Activated CD8-positive, alpha-beta T cell treated with anti-CD3 and anti-CD28 coated beads for 36 hours (primary cell): Measurements from ENCODE around the gene MORC1. TPM values are rescaled to one million over a fixed set of nuclear protein-coding genes. Genes with fewer than 3 reads are reported as not detected.

Experiments
- ATAC-seq: fragments of 200-7000 bp; cut with Tn5 transposase; one replicate; pipeline ENCODE4 v1.10.0; 2021; ENCODE audit warnings: mild to moderate bottlenecking, moderate library complexity
- CTCF ChIA-PET: fragments of 350-600 bp; sonication (Branson Sonifier 250); formaldehyde crosslinking; loops from one replicate; lab custom pipeline; 2021; ENCODE audit warnings: antibody characterized with exemption; lab: Charles Lee
- POLR2A ChIA-PET: fragments of 350-600 bp; sonication (Branson Sonifier 250); formaldehyde crosslinking; loops from one replicate; lab custom pipeline; 2021; ENCODE audit warnings: antibody characterized with exemption; lab: Charles Lee
- DNase-seq: peaks from one replicate; pipeline ENCODE4 v3.0.0-alpha.2; 2020
- H3K27ac Mint-ChIP-seq: one replicate; pipeline ENCODE4 v1.8.0; 2021; ENCODE audit warnings: mild to moderate bottlenecking, mixed read lengths
- H3K27me3 Mint-ChIP-seq: one replicate; pipeline ENCODE4 v1.8.0; 2021; ENCODE audit warnings: mixed read lengths
- H3K36me3 Mint-ChIP-seq: one replicate; pipeline ENCODE4 v1.8.0; 2021; ENCODE audit warnings: low read depth, mixed read lengths
- H3K4me1 Mint-ChIP-seq: one replicate; pipeline ENCODE4 v1.8.0; 2021; ENCODE audit warnings: low read depth, mixed read lengths
- H3K4me3 Mint-ChIP-seq: one replicate; pipeline ENCODE4 v1.8.0; 2021; ENCODE audit warnings: mild to moderate bottlenecking, moderate library complexity, mixed read lengths
- H3K9me3 Mint-ChIP-seq: one replicate; pipeline ENCODE4 v1.8.0; 2021; ENCODE audit warnings: mixed read lengths
- CTCF ChIP-seq: fragments of 200-600 bp; IDR thresholded peaks from one replicate; pipeline ENCODE4 v1.8.0; 2022; ENCODE audit warnings: antibody characterized with exemption, mild to moderate bottlenecking
- intact Hi-C: fragments of 100-400 bp; cut with micrococcal nuclease; formaldehyde crosslinking; loops from one replicate; pipeline ENCODE4 v1.10.0; 2022
- total RNA-seq, 2 experiments: library from RNA; stranded (reverse); gene quantifications; one replicate each; pipeline ENCODE4 v1.2.3, GENCODE V29; 2021

The MORC1 gene
- total RNA-seq: not detected

- no peaks in the 10 kb centered on the region for H3K9me3 Mint-ChIP-seq
- no peaks in the 10 kb centered on the region for H3K36me3 Mint-ChIP-seq
- peaks cover 1% of the 10 kb centered on the region for H3K27me3 Mint-ChIP-seq
- ChIA-PET CTCF (interaction anchor here (0.5 kb wide), 1 partner anchor 72 kb away, joined by 3 read pairs; no protein-coding TSS in a partner anchor), POLR2A (interaction anchor here (0.6 kb wide), 1 partner anchor 277 kb away, joined by 3 read pairs; no protein-coding TSS in a partner anchor)
- DNase-seq (no peak), ATAC-seq (no peak)
- H3K4me3 Mint-ChIP-seq: no peak within 1 kb of the TSS
- intact Hi-C loops: no loop called here
- no peak within 1 kb of the TSS for H3K27ac Mint-ChIP-seq
- no peaks in the 10 kb centered on the region for H3K4me1 Mint-ChIP-seq
- no peak for TF ChIP-seq CTCF
Observed at GRCh38 chr3:109117939-109118338, at the start of gene MORC1. Gene MORC1, minus strand, starts transcription at chr3:109118134. Its CDS starts 75 bp downstream, at chr3:109118059.

- H3K4me3 Mint-ChIP-seq: no peak overlapping the region
- ChIA-PET CTCF (no interaction called here), POLR2A (interaction anchor here (0.6 kb wide), 1 partner anchor 1078 kb away, joined by 3 read pairs; no protein-coding TSS in a partner anchor)
- no peaks in the 10 kb centered on the region for H3K36me3 Mint-ChIP-seq
- no peak overlapping the region for H3K27ac Mint-ChIP-seq
- intact Hi-C loops: no loop called here
- DNase-seq (no peak), ATAC-seq (no peak)
- H3K4me1 Mint-ChIP-seq: no peaks in the 10 kb centered on the region
- H3K27me3 Mint-ChIP-seq: peaks cover 2% of the 10 kb centered on the region
- no peaks in the 10 kb centered on the region for H3K9me3 Mint-ChIP-seq
- no peak for TF ChIP-seq CTCF
Observed at GRCh38 chr3:109165905-109166304, 48.0 kb upstream of the MORC1 start.

- Mint-ChIP-seq H3K4me3 (no peak overlapping the region), H3K27ac (no peak overlapping the region), H3K27me3 (peaks cover 2% of the 10 kb centered on the region), H3K36me3 (no peaks in the 10 kb centered on the region), H3K4me1 (no peaks in the 10 kb centered on the region), H3K9me3 (no peaks in the 10 kb centered on the region)
- ChIA-PET POLR2A (interaction anchor here (1.0 kb wide), 1 partner anchor 126 kb away, joined by 4 read pairs; no protein-coding TSS in a partner anchor), CTCF (no interaction called here)
- no peak for DNase-seq
- TF ChIP-seq CTCF: no peak
- intact Hi-C loops: no loop called here
- no peak for ATAC-seq
Observed at GRCh38 chr3:109161487-109162123, 43.7 kb upstream of the MORC1 start.

GRCh38 chr3:109155828-109156227, 37.9 kb upstream of the MORC1 start:
- H3K4me1 Mint-ChIP-seq: no peaks in the 10 kb centered on the region
- H3K9me3 Mint-ChIP-seq: no peaks in the 10 kb centered on the region
- no peak for TF ChIP-seq CTCF
- H3K36me3 Mint-ChIP-seq: no peaks in the 10 kb centered on the region
- H3K27ac Mint-ChIP-seq: no peak overlapping the region
- H3K27me3 Mint-ChIP-seq: peaks cover 3% of the 10 kb centered on the region
- DNase-seq (no peak), ATAC-seq (no peak)
- ChIA-PET CTCF (interaction anchor here (0.6 kb wide), 1 partner anchor 320 kb away, joined by 3 read pairs; no protein-coding TSS in a partner anchor), POLR2A (no interaction called here)
- intact Hi-C loops: no loop called here
- no peak overlapping the region for H3K4me3 Mint-ChIP-seq

- Mint-ChIP-seq H3K4me3 (no peak overlapping the region), H3K4me1 (no peaks in the 10 kb centered on the region), H3K9me3 (no peaks in the 10 kb centered on the region), H3K27ac (no peak overlapping the region), H3K27me3 (peaks cover 3% of the 10 kb centered on the region), H3K36me3 (no peaks in the 10 kb centered on the region)
- ChIA-PET POLR2A (no interaction called here), CTCF (no interaction called here)
- TF ChIP-seq CTCF: no peak
- DNase-seq (no peak), ATAC-seq (no peak)
- intact Hi-C loops: no loop called here
Observed at GRCh38 chr3:109154979-109155378, 37.0 kb upstream of the MORC1 start.
